Raji (cell line): Measurements from ENCODE around the gene AGXT.

Source experiments
- POLR2A ChIP-seq: IDR thresholded peaks from 2 replicates; pipeline ENCODE4 v1.6.1; 2011; ENCODE audit warnings: low read depth, low read length, control low read depth; ENCODE audit not compliant: insufficient read depth

The AGXT gene

GRCh38 chr2:240906141-240906910 is 37.7 kb downstream of the AGXT start, which contains the start of gene CROCC2:
CROCC2 (plus strand) TSS chr2:240906336; CDS start chr2:240906514, 178 bp downstream.
- TF ChIP-seq POLR2A = no peak

GRCh38 chr2:240906911-240907590 is 38.4 kb downstream of the AGXT start:
- no peak for TF ChIP-seq POLR2A

DNA sequence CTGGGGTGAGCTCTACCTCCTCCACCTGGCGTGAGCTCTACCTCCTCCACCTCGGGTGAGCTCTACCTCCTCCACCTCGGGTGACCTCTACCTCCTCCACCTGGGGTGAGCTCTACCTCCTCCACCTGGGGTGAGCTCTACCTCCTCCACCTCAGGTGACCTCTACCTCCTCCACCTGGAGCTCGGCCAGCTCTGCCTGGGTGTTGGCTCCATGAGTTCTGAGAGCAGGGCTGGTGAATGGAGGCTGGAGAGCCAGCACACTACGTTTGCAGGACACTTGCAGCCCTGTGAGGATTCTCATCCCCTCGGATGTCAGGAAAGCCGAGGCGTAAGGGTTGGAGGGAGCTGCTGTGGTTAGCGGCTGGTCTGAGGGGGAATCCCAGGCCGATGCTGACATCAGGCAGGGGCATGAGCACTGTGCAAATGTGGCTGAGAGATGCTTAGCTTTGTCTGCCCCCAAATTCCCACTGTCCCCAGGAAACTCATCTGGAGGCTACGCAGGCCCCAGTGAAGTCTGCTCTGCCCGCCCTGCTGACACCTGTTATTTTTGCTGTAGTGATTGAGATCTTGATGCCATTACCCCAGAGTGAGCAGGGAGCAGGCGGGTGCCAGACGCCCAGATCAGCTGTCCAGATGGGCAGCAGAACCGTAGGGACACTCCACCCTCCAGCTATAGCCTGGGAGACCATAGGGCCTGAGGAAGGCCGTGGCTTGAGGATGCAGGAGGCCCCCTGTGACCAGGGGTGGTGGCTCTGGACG is 40.8 kb downstream of the AGXT start:
- TF ChIP-seq POLR2A = no peak

DNA sequence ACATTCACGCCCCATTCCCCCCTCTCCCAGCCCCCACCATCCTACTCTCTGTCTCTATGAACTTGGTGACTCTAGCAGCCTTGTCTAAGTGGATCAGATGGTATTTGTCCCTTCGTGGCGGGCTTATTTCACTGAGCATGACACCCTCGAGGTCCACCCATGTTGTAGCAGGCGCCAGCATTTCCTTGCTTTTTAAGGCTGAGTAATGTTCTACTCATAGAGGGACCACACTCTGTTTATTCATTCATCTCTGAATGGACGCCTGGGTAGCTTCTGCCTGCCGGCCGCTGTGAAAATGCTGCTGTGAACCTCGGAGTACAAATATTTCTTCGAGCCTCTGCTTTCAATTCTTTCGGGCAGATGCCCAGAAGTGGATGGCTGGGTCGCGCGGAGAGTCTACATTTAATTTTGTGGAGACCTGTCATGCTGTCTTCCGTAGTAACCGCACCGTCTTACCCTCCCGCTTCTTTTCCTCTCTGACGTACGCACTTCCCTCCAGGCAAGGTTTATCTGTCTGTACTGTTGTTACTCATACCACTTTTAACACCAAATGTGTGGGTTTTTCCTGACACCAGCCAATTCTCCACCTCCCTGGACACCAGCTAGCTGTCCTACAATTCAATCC is 43.1 kb downstream of the AGXT start:
- TF ChIP-seq POLR2A = no peak

- TF ChIP-seq POLR2A = no peak
Measured at GRCh38 chr2:240912878-240913809, 44.5 kb downstream of the AGXT start.

DNA sequence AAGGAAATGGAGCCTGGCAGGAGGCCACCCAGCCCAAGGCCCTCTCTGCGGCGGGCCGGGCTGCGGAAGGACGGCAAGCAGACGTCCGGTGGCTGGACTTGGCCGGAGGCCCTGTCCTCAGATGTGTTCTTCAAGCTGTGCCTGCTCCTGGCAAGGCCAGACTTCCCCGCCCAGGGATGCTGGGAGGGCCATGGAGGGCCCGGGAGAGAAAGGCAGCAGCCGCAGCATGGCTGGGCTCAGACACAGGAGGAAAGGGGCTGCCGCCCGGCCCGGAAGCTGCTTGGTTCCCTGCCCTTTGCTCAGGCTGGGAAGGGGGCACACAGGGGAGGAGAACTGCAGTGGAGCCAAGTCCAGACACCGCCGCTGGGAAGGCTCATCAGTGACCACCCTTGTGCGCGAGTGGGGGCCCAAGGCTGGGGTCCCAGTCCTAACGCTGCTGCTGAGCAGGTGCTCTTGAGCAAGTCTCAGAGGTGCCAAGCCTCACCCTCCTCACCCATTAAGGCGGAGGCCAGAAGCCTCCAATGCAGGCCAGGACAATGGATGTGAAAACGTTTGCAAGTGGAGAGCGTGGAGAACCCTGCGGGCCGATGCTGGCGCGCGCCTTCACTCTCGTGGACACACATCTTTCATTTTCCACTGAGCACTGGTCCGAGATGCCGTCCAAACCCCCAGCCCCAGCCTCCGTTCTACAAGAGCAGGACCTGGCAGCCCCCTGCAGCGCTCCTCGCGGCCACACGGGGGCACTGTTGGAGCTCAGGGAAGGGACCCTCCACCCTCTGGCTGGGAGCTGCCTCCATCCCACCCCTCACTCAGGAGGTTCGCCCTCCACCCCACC is 45.4 kb downstream of the AGXT start:
- no peak for TF ChIP-seq POLR2A

DNA sequence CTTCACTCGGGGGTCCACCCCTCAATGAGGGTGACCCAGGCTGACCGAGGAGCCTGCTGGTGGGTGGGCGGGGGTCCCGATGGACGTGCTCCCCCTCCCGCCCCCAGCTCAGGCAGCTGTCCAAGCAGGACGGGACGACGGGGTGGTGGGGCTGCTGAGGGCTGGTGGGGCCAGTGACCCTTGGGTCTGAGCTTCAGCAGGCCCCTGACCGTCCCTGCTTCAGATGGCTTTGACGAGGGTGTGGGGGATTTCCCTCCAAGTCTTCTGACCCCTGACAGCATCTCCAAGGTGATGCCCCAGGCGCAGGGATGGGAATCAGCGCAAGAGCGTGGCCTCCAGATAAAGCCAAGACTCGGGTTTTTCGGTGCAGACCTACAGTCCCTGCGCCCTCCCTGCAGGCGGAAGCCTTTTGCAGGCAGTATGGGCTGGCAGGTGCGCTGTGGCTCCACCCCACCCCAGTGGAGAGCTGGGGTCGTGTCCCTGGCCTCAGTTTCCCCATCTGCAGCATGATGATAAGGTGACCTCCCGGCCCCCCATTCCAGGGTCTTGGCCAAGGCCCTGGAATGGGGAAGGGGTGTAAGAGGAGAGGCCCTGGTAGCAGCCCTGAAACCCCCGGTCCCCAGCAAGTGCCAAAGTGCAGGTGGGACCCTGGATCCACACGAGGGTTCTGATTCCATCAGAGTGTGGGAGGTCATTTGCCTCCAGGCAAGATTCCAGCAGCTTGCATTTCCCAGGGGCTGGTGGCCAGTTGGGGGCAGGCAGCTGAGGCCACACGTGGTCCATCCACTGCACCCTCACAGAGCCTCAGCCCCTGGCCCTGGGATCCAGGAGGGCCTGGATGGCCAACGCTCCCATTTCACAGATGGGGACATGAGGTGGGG is 46.3 kb downstream of the AGXT start:
- no peak for TF ChIP-seq POLR2A

DNA sequence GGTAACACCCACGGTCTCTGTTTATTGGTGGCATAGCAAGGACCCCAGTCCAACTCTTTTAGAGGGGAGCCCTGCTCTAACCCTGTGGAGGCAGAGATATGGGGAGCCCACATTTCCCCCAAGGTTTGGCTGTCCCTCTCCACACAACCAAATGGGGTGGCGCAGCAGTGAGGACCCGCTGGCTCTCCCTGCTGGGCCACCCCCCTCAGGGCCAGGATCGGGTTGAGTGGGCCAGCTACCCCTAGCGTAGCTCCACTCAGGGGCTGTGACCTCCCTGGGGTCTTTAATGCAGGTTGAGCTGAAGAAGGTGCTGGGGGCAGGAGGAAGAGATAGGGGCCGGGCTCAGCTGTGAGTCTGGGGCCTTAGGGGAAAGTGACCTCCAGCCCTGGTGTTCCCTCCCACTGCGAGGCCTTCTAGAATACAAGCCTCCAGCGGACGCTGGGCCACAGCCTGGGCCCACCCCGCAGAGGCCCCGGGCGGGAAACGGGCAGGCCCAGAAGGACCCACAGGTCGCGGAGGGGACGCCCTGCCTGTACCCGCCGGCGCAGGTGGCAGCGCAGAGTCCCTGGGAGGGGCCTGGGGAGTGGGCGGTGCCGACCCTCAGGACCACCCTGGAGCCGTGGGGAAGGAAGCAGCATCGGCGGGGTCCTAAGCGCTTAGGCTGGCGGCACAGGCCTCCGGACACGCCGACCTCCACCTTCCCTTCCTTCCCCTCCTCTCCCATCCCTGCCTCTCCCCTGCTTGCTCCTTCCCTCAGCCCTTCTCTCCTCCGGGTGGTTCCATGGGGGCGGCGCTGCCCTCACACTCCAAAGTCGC is 47.1 kb downstream of the AGXT start:
- no peak for TF ChIP-seq POLR2A

GRCh38 chr2:240916571-240917008 is 48.0 kb downstream of the AGXT start:
- no peak for TF ChIP-seq POLR2A

GRCh38 chr2:240917009-240917683 is 48.5 kb downstream of the AGXT start:
- no peak for TF ChIP-seq POLR2A

DNA sequence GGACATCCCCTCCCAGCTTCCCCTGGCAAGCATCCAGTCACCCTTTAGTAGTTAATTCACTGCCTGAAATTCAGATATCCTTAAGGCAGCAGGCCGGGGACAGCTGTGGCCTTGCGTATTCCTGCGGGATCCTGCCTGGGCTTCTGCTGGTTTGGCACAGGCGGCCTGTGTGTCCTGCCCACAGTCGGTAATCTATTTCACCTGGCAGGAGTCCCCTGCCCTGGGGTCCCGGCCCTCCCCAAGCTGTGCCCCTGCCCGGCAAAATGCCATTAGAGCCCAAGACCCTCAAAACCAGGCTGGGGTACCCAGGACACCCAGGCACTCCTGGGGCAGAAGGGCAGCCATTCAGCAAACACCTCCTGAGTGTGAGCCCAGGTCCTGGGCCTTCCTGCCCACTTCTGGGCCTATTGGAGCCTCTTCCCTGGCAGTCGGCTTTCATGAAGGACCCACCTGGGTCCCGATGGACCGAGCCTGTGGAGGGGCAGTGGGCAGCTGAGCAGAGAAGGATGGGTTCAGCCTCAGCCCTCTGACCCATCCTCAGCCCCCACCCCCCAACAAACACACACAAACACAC is 49.1 kb downstream of the AGXT start:
- TF ChIP-seq POLR2A = no peak
